ENCODE data around the gene SEPTIN8.
A peak's percentile ranks its signal among the peaks of the same experiment; 100 is the strongest.

SEPTIN8 gene

GRCh38 chr5:132822650-132823480 is 45.8 kb upstream of the SEPTIN8 start:
- no peak overlapping the region for H3K27ac ChIP-seq
- H3K9ac ChIP-seq = peak overlapping the region in 1 of 11 experiments; percentile 17; a peak in 3 of 22 replicates
- H3K36me3 ChIP-seq = peaks cover 0 to 50% (median 0%) of the 10 kb centered on the region in 11 experiments; a peak in 9 of 22 replicates
- no peak for TF ChIP-seq Cebpa-rat (IDR thresholded peaks at IDR 0.05)
- H3K4me2 ChIP-seq = peak overlapping the region; percentile 19 to 60 (median 42); a peak in 20 of 22 replicates
- H3K4me3 ChIP-seq = peak overlapping the region in 3 of 10 experiments; percentile 7 to 31 (median 16); a peak in 3 of 20 replicates
- peaks cover 77 to 100% (median 100%) of the 10 kb centered on the region in 11 experiments for H3K27me3 ChIP-seq
- H3K4me1 ChIP-seq = peaks cover 0 to 20% (median 8%) of the 10 kb centered on the region in 10 experiments; a peak in 9 of 20 replicates
- H4K20me1 ChIP-seq = peaks cover 0 to 66% (median 31%) of the 10 kb centered on the region in 11 experiments; a peak in 14 of 22 replicates
- no peaks in the 10 kb centered on the region; a peak in 1 of 22 replicates for H3K9me3 ChIP-seq (replicated peaks in 1 of 11)

GRCh38 chr5:132821791-132822190 is 44.8 kb upstream of the SEPTIN8 start:
- no peak for TF ChIP-seq Cebpa-rat (IDR thresholded peaks at IDR 0.05)

DNA sequence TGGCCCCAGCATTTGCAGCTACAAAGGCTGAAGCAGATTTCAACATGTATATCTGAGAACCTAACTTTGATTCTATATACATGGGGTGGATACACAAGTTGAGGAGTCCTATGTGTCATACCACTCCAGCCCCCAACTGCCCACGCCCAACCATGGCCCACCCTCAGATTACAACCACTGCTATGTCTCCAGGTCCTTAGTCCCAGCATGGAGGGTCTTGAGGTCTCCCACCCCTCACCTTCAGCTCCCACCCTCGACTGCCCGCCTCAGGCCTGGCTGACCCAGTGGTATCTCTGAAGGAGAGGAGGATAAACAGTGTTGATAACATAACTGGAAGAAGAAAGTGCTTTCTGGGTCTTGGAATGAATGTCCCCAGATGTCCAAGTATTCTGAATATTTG is 44.3 kb upstream of the SEPTIN8 start:
- Histone ChIP-seq H4K20me1 (peaks cover 0 to 51% (median 28%) of the 10 kb centered on the region in 11 experiments; a peak in 14 of 22 replicates), H3K4me1 (peaks cover 0 to 17% (median 8%) of the 10 kb centered on the region in 10 experiments; a peak in 9 of 20 replicates), H3K9me3 (replicated peaks in 1 of 11) (no peaks in the 10 kb centered on the region; a peak in 1 of 22 replicates), H3K4me3 (no peak overlapping the region), H3K9ac (no peak overlapping the region), H3K4me2 (no peak overlapping the region), H3K36me3 (peaks cover 0 to 36% (median 0%) of the 10 kb centered on the region in 11 experiments; a peak in 9 of 22 replicates), H3K27me3 (peaks cover 62 to 100% (median 91%) of the 10 kb centered on the region in 11 experiments), H3K27ac (no peak overlapping the region)
- no peak for TF ChIP-seq Cebpa-rat (IDR thresholded peaks at IDR 0.05)

More at GRCh38 chr5:132821791-132822190, 44.8 kb upstream of the SEPTIN8 start:
- Histone ChIP-seq H4K20me1 (peaks cover 0 to 55% (median 31%) of the 10 kb centered on the region in 11 experiments; a peak in 14 of 22 replicates), H3K4me3 (no peak overlapping the region), H3K4me1 (peaks cover 0 to 17% (median 8%) of the 10 kb centered on the region in 10 experiments; a peak in 9 of 20 replicates), H3K9me3 (replicated peaks in 1 of 11) (no peaks in the 10 kb centered on the region; a peak in 1 of 22 replicates), H3K4me2 (no peak overlapping the region), H3K27ac (no peak overlapping the region), H3K27me3 (peaks cover 67 to 100% (median 94%) of the 10 kb centered on the region in 11 experiments), H3K9ac (no peak overlapping the region), H3K36me3 (peaks cover 0 to 41% (median 0%) of the 10 kb centered on the region in 11 experiments; a peak in 9 of 22 replicates)

DNA sequence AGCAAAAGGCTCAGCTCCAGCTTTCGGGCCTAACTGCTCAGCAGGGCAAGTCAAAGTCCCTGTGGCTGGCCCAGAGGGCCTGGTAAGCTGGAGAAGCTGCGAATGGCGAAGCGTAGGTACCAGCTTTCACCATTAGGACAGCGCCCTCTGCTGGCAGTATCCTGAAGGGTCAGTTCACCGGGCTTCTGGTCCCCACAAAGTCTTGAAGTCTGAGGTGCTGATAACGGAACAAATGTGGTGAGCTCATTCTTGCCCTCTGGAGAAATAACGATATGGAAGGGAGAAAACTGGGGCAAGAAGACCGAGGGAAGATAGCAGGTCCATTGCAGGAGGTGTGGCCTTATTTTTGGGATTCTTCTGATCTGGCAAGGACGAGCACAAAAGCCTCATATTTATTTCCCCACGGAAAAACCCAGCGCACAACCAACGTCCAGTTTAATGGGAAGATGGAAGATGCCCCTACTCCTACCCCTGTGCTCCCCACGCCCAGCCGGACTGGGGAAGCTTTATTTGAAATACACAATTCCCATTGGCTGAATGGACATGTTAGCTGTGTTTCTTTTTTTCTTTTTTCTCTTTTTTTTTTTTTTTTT is 43.2 kb upstream of the SEPTIN8 start:
- H3K4me2 ChIP-seq = peak overlapping the region in 7 of 11 experiments; percentile 25 to 73 (median 51); a peak in 5 of 22 replicates
- H3K4me3 ChIP-seq = no peak overlapping the region
- no peak overlapping the region for H3K27ac ChIP-seq
- H3K9me3 ChIP-seq (replicated peaks in 1 of 11) = no peaks in the 10 kb centered on the region
- no peak for TF ChIP-seq Cebpa-rat (IDR thresholded peaks at IDR 0.05)
- H3K36me3 ChIP-seq = peaks cover 0 to 25% (median 0%) of the 10 kb centered on the region in 11 experiments; a peak in 9 of 22 replicates
- H3K4me1 ChIP-seq = peaks cover 0 to 17% (median 8%) of the 10 kb centered on the region in 10 experiments; a peak in 9 of 20 replicates
- peaks cover 52 to 99% (median 88%) of the 10 kb centered on the region in 11 experiments for H3K27me3 ChIP-seq
- no peak overlapping the region for H3K9ac ChIP-seq
- H4K20me1 ChIP-seq = peaks cover 0 to 40% (median 17%) of the 10 kb centered on the region in 11 experiments; a peak in 13 of 22 replicates

DNA sequence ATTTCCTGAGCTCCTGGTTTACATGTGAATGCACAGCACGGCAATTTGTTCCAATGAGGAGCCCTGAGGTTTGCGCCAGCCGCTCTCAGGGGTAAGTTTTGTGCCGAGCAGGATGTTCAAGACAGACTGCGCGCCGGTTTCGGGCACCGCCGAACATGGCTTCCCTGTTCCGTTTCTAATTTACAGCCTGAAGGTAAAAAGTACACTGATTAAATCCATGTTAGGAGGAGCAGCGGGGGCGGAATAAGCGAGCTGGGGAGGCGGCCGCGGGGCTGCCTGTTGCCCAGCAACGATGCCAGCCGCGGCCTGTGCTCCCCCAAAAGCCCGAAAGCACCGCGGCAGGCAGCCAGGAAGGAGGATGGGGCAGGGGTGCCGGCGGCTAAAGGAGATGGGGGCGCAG is 42.4 kb upstream of the SEPTIN8 start:
- Histone ChIP-seq H3K4me3 (peak overlapping the region in 3 of 10 experiments; percentile 19 to 52 (median 20); a peak in 3 of 20 replicates), H3K9ac (0 out of 22 replicates have a peak overlapping the region, but pooled peaks of 1 of the 11 experiments have one; percentile 7), H3K27me3 (peaks cover 52 to 99% (median 88%) of the 10 kb centered on the region in 11 experiments), H3K4me1 (peaks cover 0 to 17% (median 8%) of the 10 kb centered on the region in 10 experiments; a peak in 9 of 20 replicates), H4K20me1 (peaks cover 0 to 32% (median 9%) of the 10 kb centered on the region in 11 experiments; a peak in 13 of 22 replicates), H3K4me2 (peak overlapping the region; percentile 25 to 73 (median 51); a peak in 21 of 22 replicates), H3K9me3 (replicated peaks in 1 of 11) (peaks cover 0 to 5% (median 3%) of the 10 kb centered on the region in 11 experiments; a peak in 16 of 22 replicates), H3K27ac (no peak overlapping the region), H3K36me3 (peaks cover 0 to 18% (median 0%) of the 10 kb centered on the region in 11 experiments; a peak in 8 of 22 replicates)
- no peak for TF ChIP-seq Cebpa-rat (IDR thresholded peaks at IDR 0.05)

DNA sequence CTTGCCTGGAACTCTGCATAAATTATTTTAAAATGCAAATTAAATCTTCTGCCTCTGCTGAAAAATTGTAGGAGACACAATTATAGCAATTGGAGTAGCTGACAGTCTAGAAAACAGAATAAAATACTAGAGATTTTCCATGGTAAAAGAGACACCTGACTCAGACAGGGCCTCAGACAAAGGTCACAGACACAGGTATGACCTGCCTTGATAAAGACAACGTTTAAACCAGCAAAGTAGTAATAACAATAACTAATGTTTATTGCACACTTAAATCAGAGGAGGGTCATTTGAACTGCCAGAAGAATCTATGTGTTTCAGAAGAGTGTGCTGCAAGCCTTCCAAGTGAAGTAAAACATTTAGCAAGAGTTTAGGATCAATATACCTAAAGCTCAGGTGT is 40.0 kb upstream of the SEPTIN8 start:
- Histone ChIP-seq H3K27ac (no peak overlapping the region), H3K4me3 (no peak overlapping the region), H3K4me2 (peak overlapping the region in 3 of 11 experiments; percentile 12 to 27 (median 20); a peak in 1 of 22 replicates), H3K9me3 (replicated peaks in 1 of 11) (peaks cover 0 to 13% (median 11%) of the 10 kb centered on the region in 11 experiments; a peak in 18 of 22 replicates), H4K20me1 (peaks cover 0 to 23% (median 0%) of the 10 kb centered on the region in 11 experiments; a peak in 6 of 22 replicates), H3K27me3 (peaks cover 53 to 99% (median 88%) of the 10 kb centered on the region in 11 experiments), H3K4me1 (peaks cover 8 to 22% (median 16%) of the 10 kb centered on the region in 10 experiments; a peak in 19 of 20 replicates), H3K9ac (no peak overlapping the region), H3K36me3 (no peaks in the 10 kb centered on the region)
- no peak for TF ChIP-seq Cebpa-rat (IDR thresholded peaks at IDR 0.05)

GRCh38 chr5:132816554-132816953 is 39.5 kb upstream of the SEPTIN8 start:
- Histone ChIP-seq H3K9ac (no peak overlapping the region), H3K27me3 (peaks cover 53 to 99% (median 88%) of the 10 kb centered on the region in 11 experiments), H3K36me3 (no peaks in the 10 kb centered on the region), H3K4me1 (peaks cover 8 to 22% (median 16%) of the 10 kb centered on the region in 10 experiments; a peak in 19 of 20 replicates), H3K9me3 (replicated peaks in 1 of 11) (peaks cover 0 to 13% (median 11%) of the 10 kb centered on the region in 11 experiments; a peak in 18 of 22 replicates), H4K20me1 (peaks cover 0 to 20% (median 0%) of the 10 kb centered on the region in 11 experiments; a peak in 6 of 22 replicates), H3K27ac (no peak overlapping the region), H3K4me3 (no peak overlapping the region), H3K4me2 (peak overlapping the region in 3 of 11 experiments; percentile 12 to 27 (median 20); a peak in 3 of 22 replicates)
- no peak for TF ChIP-seq Cebpa-rat (IDR thresholded peaks at IDR 0.05)

GRCh38 chr5:132816083-132816482 is 39.0 kb upstream of the SEPTIN8 start:
- Histone ChIP-seq H4K20me1 (peaks cover 0 to 20% (median 0%) of the 10 kb centered on the region in 11 experiments; a peak in 6 of 22 replicates), H3K4me2 (peak overlapping the region in 2 of 11 experiments; percentile 20 to 27; a peak in 1 of 22 replicates), H3K36me3 (no peaks in the 10 kb centered on the region), H3K9ac (no peak overlapping the region), H3K27me3 (peaks cover 58 to 99% (median 88%) of the 10 kb centered on the region in 11 experiments), H3K9me3 (replicated peaks in 1 of 11) (peaks cover 0 to 13% (median 11%) of the 10 kb centered on the region in 11 experiments; a peak in 18 of 22 replicates), H3K4me1 (peaks cover 8 to 22% (median 16%) of the 10 kb centered on the region in 10 experiments; a peak in 19 of 20 replicates), H3K4me3 (no peak overlapping the region), H3K27ac (no peak overlapping the region)
- TF ChIP-seq Cebpa-rat (IDR thresholded peaks at IDR 0.05) = no peak
